Breast epithelium (tissue), 3 donors: ENCODE results near the gene JADE2.

ENCODE experiments used
- CTCF ChIP-seq, 3 donors: fragments of 450-650 bp; IDR thresholded peaks; one replicate each; pipeline ENCODE4 v1.5.1; 2016 to 2017; ENCODE audit warnings: antibody characterized with exemption in 3 of 3, mild to moderate bottlenecking in 3 of 3, moderate library complexity in 3 of 3
- POLR2A ChIP-seq: fragments of 450-650 bp; IDR thresholded peaks from one replicate; pipeline ENCODE4 v1.6.1; 2016; ENCODE audit warnings: antibody characterized with exemption, mild to moderate bottlenecking, moderate library complexity
- POLR2AphosphoS5 ChIP-seq, 3 donors: sonication (generic); formaldehyde crosslinking; IDR thresholded peaks; one replicate each; pipeline ENCODE4 v1.6.1; 2017; ENCODE audit warnings: antibody characterized with exemption in 3 of 3

- TF ChIP-seq CTCF (IDR thresholded peaks at IDR 0.05) (peak; percentile 23 to 68 (median 58)), POLR2A (no peak), POLR2AphosphoS5 (IDR thresholded peaks at IDR 0.05) (no peak)
Observed at GRCh38 chr5:134586866-134587524, 61.5 kb downstream of the JADE2 start.
